ENCODE results near the gene SLC17A9.

GRCh38 chr20:62910217-62910766 lies 42.2 kb upstream of the SLC17A9 start:
- TF ChIP-seq POLR2AphosphoS5 (IDR thresholded peaks at IDR 0.05; ENCODE audit: low read depth, low read length) (no peak), SIN3A (IDR thresholded peaks at IDR 0.05; ENCODE audit: borderline replicate concordance, insufficient read depth, low read depth, low read length) (no peak), TCF7L2 (IDR thresholded peaks at IDR 0.05; ENCODE audit: low read depth, low read length) (no peak)
- TF ChIP-seq, protein P1, sequence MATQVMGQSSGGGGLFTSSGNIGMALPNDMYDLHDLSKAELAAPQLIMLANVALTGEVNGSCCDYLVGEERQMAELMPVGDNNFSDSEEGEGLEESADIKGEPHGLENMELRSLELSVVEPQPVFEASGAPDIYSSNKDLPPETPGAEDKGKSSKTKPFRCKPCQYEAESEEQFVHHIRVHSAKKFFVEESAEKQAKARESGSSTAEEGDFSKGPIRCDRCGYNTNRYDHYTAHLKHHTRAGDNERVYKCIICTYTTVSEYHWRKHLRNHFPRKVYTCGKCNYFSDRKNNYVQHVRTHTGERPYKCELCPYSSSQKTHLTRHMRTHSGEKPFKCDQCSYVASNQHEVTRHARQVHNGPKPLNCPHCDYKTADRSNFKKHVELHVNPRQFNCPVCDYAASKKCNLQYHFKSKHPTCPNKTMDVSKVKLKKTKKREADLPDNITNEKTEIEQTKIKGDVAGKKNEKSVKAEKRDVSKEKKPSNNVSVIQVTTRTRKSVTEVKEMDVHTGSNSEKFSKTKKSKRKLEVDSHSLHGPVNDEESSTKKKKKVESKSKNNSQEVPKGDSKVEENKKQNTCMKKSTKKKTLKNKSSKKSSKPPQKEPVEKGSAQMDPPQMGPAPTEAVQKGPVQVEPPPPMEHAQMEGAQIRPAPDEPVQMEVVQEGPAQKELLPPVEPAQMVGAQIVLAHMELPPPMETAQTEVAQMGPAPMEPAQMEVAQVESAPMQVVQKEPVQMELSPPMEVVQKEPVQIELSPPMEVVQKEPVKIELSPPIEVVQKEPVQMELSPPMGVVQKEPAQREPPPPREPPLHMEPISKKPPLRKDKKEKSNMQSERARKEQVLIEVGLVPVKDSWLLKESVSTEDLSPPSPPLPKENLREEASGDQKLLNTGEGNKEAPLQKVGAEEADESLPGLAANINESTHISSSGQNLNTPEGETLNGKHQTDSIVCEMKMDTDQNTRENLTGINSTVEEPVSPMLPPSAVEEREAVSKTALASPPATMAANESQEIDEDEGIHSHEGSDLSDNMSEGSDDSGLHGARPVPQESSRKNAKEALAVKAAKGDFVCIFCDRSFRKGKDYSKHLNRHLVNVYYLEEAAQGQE (IDR thresholded peaks at IDR 0.05; ENCODE audit: insufficient read depth in 1 of 2, low read depth in 2 of 2, low read length in 1 of 2), result no peak
- TF ChIP-seq, protein P2, sequence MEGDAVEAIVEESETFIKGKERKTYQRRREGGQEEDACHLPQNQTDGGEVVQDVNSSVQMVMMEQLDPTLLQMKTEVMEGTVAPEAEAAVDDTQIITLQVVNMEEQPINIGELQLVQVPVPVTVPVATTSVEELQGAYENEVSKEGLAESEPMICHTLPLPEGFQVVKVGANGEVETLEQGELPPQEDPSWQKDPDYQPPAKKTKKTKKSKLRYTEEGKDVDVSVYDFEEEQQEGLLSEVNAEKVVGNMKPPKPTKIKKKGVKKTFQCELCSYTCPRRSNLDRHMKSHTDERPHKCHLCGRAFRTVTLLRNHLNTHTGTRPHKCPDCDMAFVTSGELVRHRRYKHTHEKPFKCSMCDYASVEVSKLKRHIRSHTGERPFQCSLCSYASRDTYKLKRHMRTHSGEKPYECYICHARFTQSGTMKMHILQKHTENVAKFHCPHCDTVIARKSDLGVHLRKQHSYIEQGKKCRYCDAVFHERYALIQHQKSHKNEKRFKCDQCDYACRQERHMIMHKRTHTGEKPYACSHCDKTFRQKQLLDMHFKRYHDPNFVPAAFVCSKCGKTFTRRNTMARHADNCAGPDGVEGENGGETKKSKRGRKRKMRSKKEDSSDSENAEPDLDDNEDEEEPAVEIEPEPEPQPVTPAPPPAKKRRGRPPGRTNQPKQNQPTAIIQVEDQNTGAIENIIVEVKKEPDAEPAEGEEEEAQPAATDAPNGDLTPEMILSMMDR (IDR thresholded peaks at IDR 0.05), result no peak

Measured in Panc1 (cell line).